Hepatocyte (in vitro differentiated cells): ENCODE results near the gene ZSCAN5B. TPM values are rescaled to one million over a fixed set of nuclear protein-coding genes. Genes with fewer than 3 reads are reported as not detected.
A peak's percentile ranks its signal among the peaks of the same experiment; 100 is the strongest.
"Not testable (repeated sequence)": the region's sequence is repeated elsewhere in the genome, so short reads cannot be mapped to it uniquely, and the experiment has no call there.

Experiments used
- DNase-seq: peaks from one replicate; pipeline ENCODE4 v3.0.0-alpha.2; 2016; ENCODE audit warnings: low spot score
- H2AFZ ChIP-seq: fragments of 200-600 bp; sonication (generic); 2 replicates; pipeline ENCODE4 v1.6.0; 2016; ENCODE audit warnings: antibody characterized with exemption, mild to moderate bottlenecking
- H3K27ac ChIP-seq: fragments of 200-600 bp; sonication (generic); 2 replicates; pipeline ENCODE4 v1.5.1; 2016; ENCODE audit warnings: mild to moderate bottlenecking
- H3K27me3 ChIP-seq: fragments of 200-600 bp; sonication (generic); 2 replicates; pipeline ENCODE4 v1.6.1; 2016
- H3K36me3 ChIP-seq: fragments of 200-600 bp; sonication (generic); replicated peaks from 2 replicates; pipeline ENCODE4 v1.5.1; 2016; ENCODE audit warnings: low read depth; ENCODE audit not compliant: insufficient read depth
- H3K4me1 ChIP-seq: fragments of 200-600 bp; sonication (generic); 2 replicates; pipeline ENCODE4 v1.5.1; 2016; ENCODE audit warnings: mild to moderate bottlenecking, moderate library complexity; ENCODE audit not compliant: insufficient read depth
- H3K4me2 ChIP-seq: fragments of 200-600 bp; sonication (generic); 2 replicates; pipeline ENCODE4 v1.6.0; 2016
- H3K4me3 ChIP-seq: fragments of 200-600 bp; sonication (generic); 2 replicates; pipeline ENCODE4 v1.5.1; 2016; ENCODE audit warnings: mild to moderate bottlenecking
- H3K79me2 ChIP-seq: fragments of 200-600 bp; sonication (generic); 2 replicates; pipeline ENCODE4 v1.6.0; 2017; ENCODE audit warnings: mild to moderate bottlenecking
- H3K9me2 ChIP-seq: fragments of 200-600 bp; sonication (generic); replicated peaks from 2 replicates; pipeline ENCODE4 v1.6.0; 2017; ENCODE audit warnings: mild to moderate bottlenecking; ENCODE audit not compliant: insufficient read depth
- H3K9me3 ChIP-seq: fragments of 200-600 bp; sonication (generic); 2 replicates; pipeline ENCODE4 v1.5.1; 2016; ENCODE audit warnings: low read depth, mild to moderate bottlenecking
- H4K20me1 ChIP-seq: fragments of 200-600 bp; sonication (generic); 2 replicates; pipeline ENCODE4 v1.6.0; 2016; ENCODE audit warnings: mild to moderate bottlenecking; ENCODE audit not compliant: insufficient read depth, poor library complexity, severe bottlenecking
- CTCF ChIP-seq: fragments of 200-600 bp; sonication (generic); IDR thresholded peaks from 2 replicates; pipeline ENCODE4 v1.5.1; 2016; ENCODE audit warnings: antibody characterized with exemption, mild to moderate bottlenecking; ENCODE audit not compliant: poor library complexity
- EZH2 ChIP-seq: fragments of 200-600 bp; sonication (generic); IDR thresholded peaks from 2 replicates; pipeline ENCODE4 v1.6.1; 2016; ENCODE audit warnings: antibody characterized with exemption, mild to moderate bottlenecking, borderline replicate concordance
- EZH2phosphoT487 ChIP-seq: fragments of 200-600 bp; sonication (generic); IDR thresholded peaks from one replicate; pipeline ENCODE4 v1.6.1; 2018; ENCODE audit warnings: antibody characterized with exemption, mild to moderate bottlenecking, low read depth, moderate library complexity; ENCODE audit not compliant: unreplicated experiment, severe bottlenecking
- WGBS: methylation state at CpG from one replicate; pipeline ENCODE4 v1.1.6; 2016; ENCODE audit warnings: low lambda C conversion rate; ENCODE audit errors: missing lambda C conversion rate; 5-methylcytosine and 5-hydroxymethylcytosine counted together
- polyA plus RNA-seq: library from polyadenylated mRNA; unstranded; fragments of >200 nt; fragmentation: Nextera tagmentation; extraction: Ambion mirVana; gene quantifications from 2 replicates; pipeline ENCODE4 v1.2.1, GENCODE V29; 2016
- total RNA-seq: library from RNA; depleted of rRNA; stranded (reverse); fragments of >200 nt; gene quantifications from 2 replicates; pipeline ENCODE4 v1.2.3, GENCODE V29; 2014

Gene ZSCAN5B
- total and polyA plus RNA-seq, 2 experiments from 2014 or later = not detected

DNA sequence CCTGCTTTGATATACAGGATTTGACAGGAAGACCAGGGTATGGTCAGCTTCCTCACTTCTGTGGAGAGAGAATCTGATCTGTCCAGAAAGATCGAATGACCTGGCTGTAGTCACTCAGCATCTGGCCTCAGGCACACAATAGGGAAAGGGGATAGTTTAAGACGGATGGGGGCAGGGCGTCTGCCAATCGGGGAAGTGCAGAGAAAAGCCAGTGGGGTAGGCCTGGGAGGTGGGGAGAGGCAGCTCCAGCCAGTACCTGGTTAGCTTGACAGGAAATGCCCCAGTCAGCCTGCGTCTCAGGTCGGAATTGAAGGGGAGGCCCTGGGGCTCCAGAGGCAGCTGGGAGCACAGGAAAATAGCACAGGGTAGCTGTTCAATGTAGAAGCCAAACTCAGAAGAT is 44.1 kb downstream of the ZSCAN5B start:
- no peak overlapping the region for H2AFZ ChIP-seq
- no peaks in the 10 kb centered on the region for H3K9me2 ChIP-seq
- no peak overlapping the region for H3K4me3 ChIP-seq
- H3K4me2 ChIP-seq = no peak overlapping the region
- peaks cover 35% of the 10 kb centered on the region for H4K20me1 ChIP-seq
- H3K36me3 ChIP-seq = no peaks in the 10 kb centered on the region
- peak overlapping the region; percentile 36 for H3K27ac ChIP-seq
- TF ChIP-seq CTCF (no peak), EZH2phosphoT487 (no peak), EZH2 (no peak)
- H3K9me3 ChIP-seq = no peaks in the 10 kb centered on the region
- H3K4me1 ChIP-seq = peaks cover 7% of the 10 kb centered on the region
- H3K79me2 ChIP-seq = peaks cover 42% of the 10 kb centered on the region
- 46% methylated on average over 6 of the region's 6 CpGs for WGBS
- DNase-seq = no peak
- H3K27me3 ChIP-seq = no peaks in the 10 kb centered on the region

DNA sequence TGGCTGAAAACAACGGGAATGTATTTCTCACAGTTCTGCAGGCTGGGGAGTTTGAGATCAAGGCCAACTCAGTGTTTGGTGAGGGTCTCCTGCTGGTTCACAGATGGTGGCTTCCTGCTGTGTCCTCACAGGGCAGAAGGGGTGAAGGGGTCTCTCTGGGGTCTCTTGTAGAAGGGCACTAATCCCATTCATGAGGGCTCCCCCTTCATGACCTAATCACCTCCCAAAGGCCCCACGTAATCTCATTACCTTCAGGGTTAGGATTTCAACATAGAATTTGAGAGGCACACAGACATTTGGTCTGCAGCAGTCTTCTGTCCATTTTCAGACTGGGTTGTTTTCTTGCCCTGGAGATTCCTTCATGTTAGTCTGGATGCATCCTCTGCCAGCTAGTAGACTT is 44.9 kb downstream of the ZSCAN5B start:
- no peaks in the 10 kb centered on the region for H3K27me3 ChIP-seq
- peak overlapping the region; percentile 36 for H3K27ac ChIP-seq
- H3K9me2 ChIP-seq = no peaks in the 10 kb centered on the region
- no peak for TF ChIP-seq CTCF
- no peak for TF ChIP-seq EZH2phosphoT487
- TF ChIP-seq EZH2 = no peak
- H3K79me2 ChIP-seq = peaks cover 49% of the 10 kb centered on the region
- 76% methylated on average over 2 of the region's 2 CpGs for WGBS
- no peaks in the 10 kb centered on the region for H3K36me3 ChIP-seq
- DNase-seq = no peak
- H2AFZ ChIP-seq = no peak overlapping the region
- no peak overlapping the region for H3K4me2 ChIP-seq
- no peak overlapping the region for H3K4me3 ChIP-seq
- H3K9me3 ChIP-seq = no peaks in the 10 kb centered on the region
- H4K20me1 ChIP-seq = peaks cover 35% of the 10 kb centered on the region
- peaks cover 7% of the 10 kb centered on the region for H3K4me1 ChIP-seq

DNA sequence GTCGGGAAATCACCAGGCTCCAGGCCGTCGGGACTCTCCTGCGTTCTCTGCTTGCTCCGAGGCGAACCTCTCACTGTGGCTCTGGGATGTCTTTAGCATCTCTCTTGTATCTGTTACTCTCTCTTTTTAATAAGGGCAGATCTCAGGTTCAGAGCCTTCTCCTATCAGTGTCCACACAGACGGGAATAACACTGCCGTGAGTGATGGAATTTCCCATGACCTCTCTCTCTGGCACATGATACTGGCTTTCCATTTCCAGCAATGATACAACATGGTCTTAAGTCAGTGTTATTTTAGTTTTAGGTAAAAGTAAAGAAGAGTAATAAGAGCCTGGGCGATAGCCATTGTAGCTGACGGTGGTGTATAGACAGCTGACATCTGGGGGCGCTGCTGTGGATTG is 47.2 kb downstream of the ZSCAN5B start:
- no peak for TF ChIP-seq CTCF
- no peak for TF ChIP-seq EZH2
- TF ChIP-seq EZH2phosphoT487 = no peak
- Histone ChIP-seq H3K9me2 (no peaks in the 10 kb centered on the region), H2AFZ (no peak overlapping the region), H3K4me2 (no peak overlapping the region), H3K4me1 (peaks cover 7% of the 10 kb centered on the region), H3K27ac (no peak overlapping the region), H3K4me3 (no peak overlapping the region), H4K20me1 (peaks cover 35% of the 10 kb centered on the region), H3K79me2 (peaks cover 69% of the 10 kb centered on the region), H3K9me3 (no peaks in the 10 kb centered on the region), H3K27me3 (no peaks in the 10 kb centered on the region), H3K36me3 (no peaks in the 10 kb centered on the region)
- 93% methylated on average over 11 of the region's 11 CpGs for WGBS
- DNase-seq = no peak

GRCh38 chr19:56149656-56150038 is 47.9 kb downstream of the ZSCAN5B start:
- H3K9me3 ChIP-seq = no peaks in the 10 kb centered on the region
- H3K9me2 ChIP-seq = no peaks in the 10 kb centered on the region
- H3K4me3 ChIP-seq = no peak overlapping the region
- H2AFZ ChIP-seq = no peak overlapping the region
- peaks cover 76% of the 10 kb centered on the region for H3K79me2 ChIP-seq
- no peak overlapping the region for H3K4me2 ChIP-seq
- H3K4me1 ChIP-seq = peaks cover 7% of the 10 kb centered on the region
- no peaks in the 10 kb centered on the region for H3K36me3 ChIP-seq
- H3K27ac ChIP-seq = no peak overlapping the region
- TF ChIP-seq CTCF (no peak), EZH2phosphoT487 (no peak)
- H3K27me3 ChIP-seq = no peaks in the 10 kb centered on the region
- DNase-seq = no peak
- WGBS = 95% methylated on average over 5 of the region's 5 CpGs
- H4K20me1 ChIP-seq = peaks cover 32% of the 10 kb centered on the region

DNA sequence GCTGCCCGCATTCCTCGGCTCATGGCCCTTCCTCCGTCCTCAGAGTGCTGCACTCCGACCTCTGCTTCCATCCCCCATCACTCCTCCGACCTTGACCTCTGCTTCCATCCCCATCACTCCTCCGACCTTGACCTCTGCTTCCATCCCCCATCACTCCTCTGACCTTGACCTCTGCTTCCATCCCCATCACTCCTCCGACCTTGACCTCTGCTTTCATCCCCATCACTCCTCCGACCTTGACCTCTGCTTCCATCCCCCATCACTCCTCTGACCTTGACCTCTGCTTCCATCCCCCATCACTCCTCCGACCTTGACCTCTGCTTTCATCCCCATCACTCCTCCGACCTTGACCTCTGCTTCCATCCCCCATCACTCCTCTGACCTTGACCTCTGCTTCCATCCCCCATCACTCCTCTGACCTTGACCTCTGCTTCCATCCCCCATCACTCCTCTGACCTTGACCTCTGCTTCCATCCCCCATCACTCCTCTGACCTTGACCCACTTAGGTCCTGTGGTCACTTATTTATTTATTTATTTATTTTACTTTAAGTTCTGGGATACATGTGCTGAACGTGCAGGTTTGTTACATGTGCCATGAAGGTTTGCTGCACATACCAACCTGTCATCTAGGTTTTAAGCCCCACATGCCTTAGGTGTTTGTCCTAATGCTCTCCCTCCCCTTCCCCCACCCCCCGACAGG is 48.5 kb downstream of the ZSCAN5B start:
- H3K27me3 ChIP-seq, H3K4me1 ChIP-seq, H3K36me3 ChIP-seq, DNase-seq, H3K27ac ChIP-seq, H2AFZ ChIP-seq, H3K4me3 ChIP-seq, H3K9me2 ChIP-seq, H3K9me3 ChIP-seq, H3K4me2 ChIP-seq: not testable (repeated sequence)
- H3K79me2 ChIP-seq = peaks cover 81% of the 10 kb centered on the region
- H4K20me1 ChIP-seq = peaks cover 31% of the 10 kb centered on the region
- 95% methylated on average over 8 of the region's 12 CpGs for WGBS
